HG03342 (cell line): ENCODE measurements around the gene PIK3R5.

Source experiments
- ATAC-seq: cut with Tn5 transposase; IDR thresholded peaks from one replicate; pipeline ENCODE4 v1.9.1; 2021; ENCODE audit warnings: mild to moderate bottlenecking, moderate library complexity; ENCODE audit not compliant: unreplicated experiment

The PIK3R5 gene

GRCh38 chr17:8881606-8882005 lies 83.9 kb downstream of the PIK3R5 start:
- no peak for ATAC-seq

GRCh38 chr17:8880466-8880865 lies 85.0 kb downstream of the PIK3R5 start:
- ATAC-seq = no peak

DNA sequence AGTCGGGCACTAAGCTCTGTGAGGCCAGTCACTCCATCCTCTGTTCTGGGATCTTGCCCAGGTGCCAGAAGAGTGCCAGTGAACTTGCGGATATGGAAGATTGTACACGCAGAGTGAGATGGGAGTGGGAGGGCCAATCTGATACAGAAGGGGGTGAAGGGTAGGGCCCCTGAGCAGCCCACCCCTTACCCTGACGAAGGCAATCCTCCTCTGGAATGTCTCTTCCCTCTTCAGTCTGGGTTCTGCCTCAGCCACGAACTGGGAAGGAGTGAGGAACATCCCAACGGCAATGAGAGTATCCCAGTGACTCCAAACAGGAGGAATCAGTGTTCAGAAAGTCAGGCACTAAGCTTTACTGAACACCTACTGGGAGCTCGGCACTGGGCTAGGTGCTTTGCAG lies 86.1 kb downstream of the PIK3R5 start:
- ATAC-seq = no peak

DNA sequence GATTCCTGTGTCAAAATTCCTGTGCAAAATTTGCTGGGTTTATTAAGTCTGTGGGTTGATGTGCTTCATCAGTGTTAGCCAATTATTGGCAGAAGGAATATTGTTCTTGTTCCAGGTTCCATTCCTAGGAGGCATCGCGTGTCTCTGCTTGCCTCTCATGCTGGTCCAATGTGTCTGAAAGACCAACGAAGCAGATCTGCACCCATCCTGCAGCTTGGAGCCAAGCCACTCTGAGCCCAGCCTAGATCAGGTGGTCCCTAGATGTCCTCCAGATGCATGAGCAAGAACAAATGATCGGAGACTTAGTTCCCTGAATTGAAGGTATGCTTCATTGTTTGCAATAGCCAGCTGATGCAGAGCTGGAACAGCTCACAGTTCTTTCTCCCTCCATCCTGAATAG lies 87.5 kb downstream of the PIK3R5 start:
- ATAC-seq = no peak

DNA sequence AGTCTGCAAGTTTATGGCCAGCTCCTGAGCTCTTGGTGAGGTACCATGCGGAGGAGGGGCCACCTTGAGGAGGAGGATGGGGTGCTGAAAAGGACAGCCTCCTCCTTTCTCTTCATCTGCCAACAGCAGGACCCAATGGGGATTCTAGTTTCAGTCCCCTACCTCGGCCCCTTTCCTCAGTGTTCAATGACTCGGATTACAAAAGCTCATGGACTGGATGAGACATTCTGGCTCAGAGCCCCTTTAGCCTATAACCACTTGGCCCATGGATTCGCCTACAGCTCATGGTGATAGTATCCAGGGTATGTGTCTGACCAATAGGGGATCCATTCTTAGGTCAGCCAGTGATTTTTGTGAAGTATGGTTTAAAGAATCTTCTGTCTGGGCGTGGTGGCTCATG lies 89.5 kb downstream of the PIK3R5 start:
- ATAC-seq = no peak

GRCh38 chr17:8875436-8875835 lies 90.1 kb downstream of the PIK3R5 start:
- ATAC-seq = no peak

DNA sequence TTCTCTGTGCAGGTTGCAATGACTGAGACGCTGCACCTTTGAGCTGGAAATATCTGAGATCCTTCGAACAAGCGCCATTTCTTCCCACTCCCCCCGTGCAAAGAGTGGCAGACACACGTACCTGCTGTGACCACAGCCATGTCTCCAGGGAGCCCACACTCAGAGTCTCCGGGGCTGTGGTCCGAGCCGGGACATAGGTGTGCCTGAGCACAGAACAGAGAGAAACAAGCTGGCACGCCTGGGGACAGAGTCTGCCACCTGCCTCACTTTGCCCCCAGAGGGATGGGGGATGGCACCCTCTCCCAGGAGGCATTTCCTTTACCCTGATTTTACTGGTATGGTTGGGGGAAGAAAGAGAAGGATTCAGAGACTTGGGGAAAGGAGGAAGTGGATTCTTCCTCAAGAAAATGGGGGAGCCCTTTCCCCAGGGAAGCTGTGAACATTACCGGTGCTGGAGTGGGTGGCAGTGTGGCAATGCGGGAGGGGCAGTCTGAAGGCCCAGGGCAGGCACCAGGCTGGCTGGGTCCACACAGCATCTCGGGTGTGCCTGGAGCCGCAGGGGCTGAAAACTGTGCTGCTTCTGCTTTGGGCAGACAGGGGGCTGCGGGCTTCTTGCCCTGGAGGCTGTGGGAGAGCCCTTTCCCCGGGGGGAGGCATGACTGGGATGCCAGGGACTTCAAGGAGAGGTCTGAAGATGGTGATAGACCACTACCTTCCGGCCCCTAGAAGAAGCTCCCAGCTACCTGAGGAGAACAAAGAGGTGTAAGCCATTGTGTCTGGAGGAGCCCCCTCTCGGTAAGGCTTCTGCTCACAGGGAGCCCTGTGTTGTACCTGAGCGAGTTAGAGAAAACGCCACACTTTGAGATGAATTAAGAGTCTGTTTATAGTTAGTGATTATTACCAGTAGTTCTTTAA lies 91.4 kb downstream of the PIK3R5 start:
- ATAC-seq = no peak

DNA sequence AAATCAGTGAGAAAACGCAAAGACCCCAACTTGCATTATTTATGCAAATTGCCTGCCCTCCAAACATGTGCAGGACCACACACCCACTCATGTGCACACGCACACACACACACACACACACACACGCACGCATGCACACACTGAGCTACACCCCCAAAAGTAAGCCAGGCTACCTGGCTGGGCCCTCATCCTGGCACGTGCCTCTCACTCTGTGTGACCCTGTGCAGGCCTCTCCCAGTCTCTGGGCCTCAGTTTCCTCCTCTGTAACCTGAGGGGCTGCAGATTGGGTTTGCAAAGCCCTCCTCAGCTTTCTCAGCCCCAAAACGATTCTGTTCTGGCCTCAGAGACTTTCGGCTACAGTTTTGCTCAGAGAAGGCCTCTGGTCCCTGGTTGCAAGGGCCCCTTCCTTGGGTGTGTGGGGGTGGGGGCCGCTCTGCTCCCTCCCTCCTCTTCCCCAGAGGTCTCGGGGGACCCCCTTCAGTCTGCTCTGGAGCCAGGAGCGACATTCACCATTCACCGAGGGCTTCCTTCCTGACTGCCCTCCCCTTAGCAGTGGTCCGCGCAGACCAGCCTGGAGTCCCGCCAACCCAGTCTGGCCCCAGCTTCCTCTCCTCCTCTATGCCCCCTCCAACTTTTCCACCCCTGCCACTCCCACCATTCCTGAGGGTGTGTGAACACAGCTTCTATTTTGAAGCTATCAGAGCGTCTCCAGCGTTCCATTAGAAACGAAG lies 92.6 kb downstream of the PIK3R5 start:
- no peak for ATAC-seq

GRCh38 chr17:8872036-8872704 lies 93.3 kb downstream of the PIK3R5 start:
- no peak for ATAC-seq

- ATAC-seq = no peak
These were observed 94.4 kb downstream of the PIK3R5 start for GRCh38 chr17:8871081-8871581.

DNA sequence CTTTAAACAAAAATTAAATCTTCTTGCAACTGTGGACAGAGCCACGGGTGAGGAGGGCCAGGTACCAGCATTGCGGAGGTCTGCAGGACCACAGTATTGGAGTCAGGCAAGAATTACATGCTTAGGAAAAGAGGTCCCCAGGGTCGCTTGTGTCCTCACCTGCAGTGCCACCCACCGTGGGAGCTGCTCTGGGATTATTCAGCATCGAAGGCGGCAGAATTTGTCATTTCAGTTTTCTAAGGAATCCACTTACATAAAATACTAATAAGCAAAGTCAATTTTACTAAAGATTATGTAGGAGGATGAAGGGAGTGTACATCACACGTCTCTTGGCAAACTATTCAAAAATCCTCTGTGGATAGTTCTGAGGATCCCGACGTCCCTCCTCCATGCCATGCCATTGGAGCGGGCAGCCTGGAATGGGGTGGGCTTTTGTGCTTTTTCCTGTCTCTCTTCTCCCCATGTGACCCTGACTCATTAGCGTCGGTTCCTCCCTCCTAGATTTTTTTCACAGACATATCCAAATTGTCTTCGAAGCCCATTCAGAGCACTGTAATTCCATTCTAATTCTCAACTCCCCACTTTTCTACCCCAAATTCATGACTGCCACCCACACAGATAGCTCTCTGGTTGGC lies 95.0 kb downstream of the PIK3R5 start:
- ATAC-seq = no peak

DNA sequence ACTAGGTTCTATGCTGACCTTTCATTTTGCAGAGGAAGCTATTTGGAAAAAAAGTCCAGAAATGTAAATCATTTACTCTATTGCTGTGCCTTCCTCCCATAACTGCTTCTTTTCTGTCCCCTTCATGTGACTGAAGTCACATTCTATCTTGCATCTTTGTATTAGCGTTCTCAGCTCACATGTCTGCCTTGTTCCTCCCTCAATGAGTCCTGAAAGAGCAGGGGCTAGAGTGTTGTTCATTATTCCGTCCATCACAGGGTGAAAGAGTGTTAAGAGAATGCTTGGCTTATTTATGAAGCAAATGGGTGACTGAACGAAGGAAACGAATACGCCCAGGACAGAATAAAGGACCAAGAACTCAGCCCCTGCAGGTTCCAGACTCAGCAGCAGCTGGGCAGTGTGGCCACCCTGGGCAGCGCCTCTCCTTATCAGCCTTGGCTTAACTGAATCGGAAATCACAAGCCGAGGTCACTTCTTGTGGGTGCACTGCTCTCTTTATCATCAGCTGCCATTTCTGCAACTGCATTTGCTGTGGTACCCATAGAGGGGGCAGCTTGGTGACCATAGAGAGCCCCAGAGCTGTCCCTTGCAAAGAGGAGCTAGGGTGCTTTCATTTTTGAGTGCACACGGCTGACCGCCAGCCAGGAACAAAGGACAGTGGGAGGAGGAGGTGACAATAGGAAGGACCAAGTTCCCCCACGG lies 96.2 kb downstream of the PIK3R5 start:
- ATAC-seq = no peak

DNA sequence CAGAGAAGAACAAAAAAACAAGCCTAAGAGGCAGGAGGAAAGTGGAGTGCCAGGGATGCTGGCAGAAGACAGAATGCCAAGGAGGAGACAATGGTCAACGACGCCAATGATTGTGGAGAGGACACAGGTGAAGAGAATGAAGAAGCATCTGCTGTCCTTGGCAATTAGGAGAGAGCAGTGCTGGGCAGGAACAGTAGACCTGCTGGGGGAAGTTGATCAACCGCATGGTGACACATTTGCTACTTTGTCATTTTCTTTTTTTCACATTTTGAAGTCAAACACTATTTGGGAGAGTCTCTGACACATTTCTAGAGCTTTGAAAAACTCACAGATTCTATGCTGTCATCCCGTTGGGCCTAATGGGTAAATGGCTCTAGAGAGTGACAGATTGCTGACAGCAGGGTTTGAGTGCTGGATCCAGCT lies 97.0 kb downstream of the PIK3R5 start:
- peak; percentile 58 for ATAC-seq

GRCh38 chr17:8868092-8868491 lies 97.4 kb downstream of the PIK3R5 start:
- no peak for ATAC-seq

DNA sequence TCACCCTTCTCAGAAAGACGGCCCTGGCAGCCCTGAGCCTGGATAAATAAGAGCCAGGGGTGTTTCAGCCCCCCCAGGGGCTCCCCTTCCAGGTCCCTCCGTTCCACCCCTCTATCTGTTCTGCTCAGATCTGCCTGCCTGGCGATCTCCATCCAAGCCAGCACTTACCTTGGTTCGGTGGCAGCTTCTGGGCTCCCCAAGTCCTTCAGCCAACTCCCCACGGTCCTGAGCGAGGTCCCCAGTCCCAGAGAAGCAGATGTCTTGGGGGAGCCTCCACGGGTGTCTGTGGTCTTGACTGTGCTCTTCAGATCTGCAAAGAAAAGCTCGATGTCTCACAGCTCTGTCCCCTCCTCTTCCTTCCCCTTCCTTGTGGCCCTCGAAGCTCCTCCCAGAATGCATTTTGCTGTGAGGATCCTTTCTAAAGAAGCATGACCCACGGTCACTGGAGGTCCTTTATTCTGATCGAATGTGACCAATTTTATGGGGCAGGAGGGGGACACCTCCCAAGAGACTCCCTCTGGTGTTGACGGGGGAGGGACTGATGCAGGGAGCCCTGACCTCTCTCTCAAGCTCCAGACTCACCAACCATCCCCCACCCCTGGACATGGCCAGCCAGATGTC lies 98.0 kb downstream of the PIK3R5 start, which contains the start of gene PIK3R6:
Gene PIK3R6 (minus strand): TSS at position 314 of the 621 bp plus-strand sequence. CDS start 17,880 bp downstream, outside the sequence.
- ATAC-seq = no peak

- no peak for ATAC-seq
These were observed 99.7 kb downstream of the PIK3R5 start for GRCh38 chr17:8865811-8866210.

DNA sequence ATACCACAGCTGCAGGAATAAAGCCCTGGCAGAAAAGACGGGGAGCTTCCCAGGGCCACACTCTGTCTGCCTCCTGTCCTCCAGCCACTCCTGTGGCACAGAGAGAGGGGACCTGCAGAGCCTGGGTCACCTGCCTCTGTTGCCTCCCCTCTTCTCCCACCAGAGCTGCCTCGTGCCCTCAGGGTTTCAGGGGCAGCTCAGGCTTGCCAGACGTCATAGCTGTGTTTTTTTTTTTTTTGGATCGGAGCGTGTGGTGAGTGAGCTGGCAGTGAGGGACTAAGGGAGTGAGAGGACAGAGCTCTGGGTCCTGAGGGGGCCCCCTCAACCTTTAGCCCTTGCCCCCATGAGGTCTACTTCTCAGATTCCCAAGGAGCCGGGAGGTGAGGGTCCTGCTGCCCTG lies 100.1 kb downstream of the PIK3R5 start:
- no peak for ATAC-seq

DNA sequence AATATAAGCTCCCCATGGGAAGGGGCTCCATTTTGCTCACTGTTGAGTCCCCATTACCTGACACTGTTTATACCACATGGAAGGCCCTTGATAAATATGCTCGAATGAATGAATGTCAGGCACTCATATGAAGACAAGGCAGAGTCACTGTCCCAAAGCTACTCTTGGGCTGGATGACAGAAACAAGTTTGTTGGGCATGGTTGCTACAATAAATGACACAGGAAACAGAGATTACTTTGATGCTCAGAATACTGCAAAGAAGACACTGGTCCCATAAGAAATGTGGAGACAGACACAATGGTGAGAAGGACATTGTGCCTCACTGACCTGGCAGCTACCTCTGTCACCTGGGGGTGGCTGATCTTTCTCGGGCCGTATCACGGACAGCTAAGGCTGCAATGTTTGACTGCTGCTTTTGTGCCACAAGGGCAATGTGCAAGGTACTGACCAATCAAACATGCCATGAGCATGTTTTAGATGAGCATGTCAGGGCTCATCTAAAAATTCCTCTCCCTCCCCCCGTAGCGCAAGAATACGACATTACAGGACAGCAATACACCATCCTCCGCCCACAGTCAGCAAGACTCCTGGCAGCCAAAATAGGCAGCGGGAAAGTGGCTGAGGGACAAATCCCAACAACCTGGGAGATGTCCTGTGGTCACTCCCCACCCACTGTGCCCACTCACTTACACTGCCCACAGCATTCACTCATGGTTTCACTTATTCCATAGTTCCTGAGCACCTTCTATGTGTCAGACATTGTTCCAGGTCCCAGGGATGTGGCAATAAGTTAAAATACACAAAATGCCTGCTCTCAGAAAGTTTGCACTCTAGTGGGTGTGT lies 103.1 kb downstream of the PIK3R5 start:
- no peak for ATAC-seq
